H9 (cell line): ENCODE data around the gene APOL4. TPM values are rescaled to one million over a fixed set of nuclear protein-coding genes. Genes with fewer than 3 reads are reported as not detected.

ENCODE experiments used
- DNase-seq: peaks from one replicate; pipeline ENCODE4 v3.0.0-alpha.2; 2017
- H2AFZ ChIP-seq: one replicate; pipeline ENCODE4 v1.6.1; 2013; ENCODE audit warnings: mild to moderate bottlenecking, low read length, control low read depth, moderate library complexity
- H2AK5ac ChIP-seq: 2 replicates; pipeline ENCODE4 v1.6.1; 2013; ENCODE audit warnings: low read length, control low read depth, mixed read lengths; ENCODE audit not compliant: insufficient read length
- H2BK120ac ChIP-seq: one replicate; pipeline ENCODE4 v1.6.1; 2013; ENCODE audit warnings: low read depth, mild to moderate bottlenecking, low read length, control low read depth, inconsistent platforms; ENCODE audit not compliant: poor library complexity, severe bottlenecking
- H2BK12ac ChIP-seq: 2 replicates; pipeline ENCODE4 v1.6.1; 2013; ENCODE audit warnings: low read length, control low read depth, mixed read lengths, low read depth; ENCODE audit not compliant: insufficient read length
- H2BK15ac ChIP-seq: 2 replicates; pipeline ENCODE4 v1.6.1; 2013; ENCODE audit warnings: low read depth, low read length, control low read depth
- H2BK20ac ChIP-seq: one replicate; pipeline ENCODE4 v1.6.1; 2013; ENCODE audit warnings: low read depth, mild to moderate bottlenecking, low read length, control low read depth, inconsistent platforms; ENCODE audit not compliant: poor library complexity, severe bottlenecking
- H2BK5ac ChIP-seq: 2 replicates; pipeline ENCODE4 v1.6.1; 2013; ENCODE audit warnings: low read length, control low read depth, mixed read lengths; ENCODE audit not compliant: insufficient read length
- H3K14ac ChIP-seq: 2 replicates; pipeline ENCODE4 v1.6.1; 2013; ENCODE audit warnings: low read length, control low read depth; ENCODE audit not compliant: insufficient read depth
- H3K18ac ChIP-seq: 2 replicates; pipeline ENCODE4 v1.6.1; 2013; ENCODE audit warnings: low read depth, mild to moderate bottlenecking, mixed read lengths, low read length, control low read depth; ENCODE audit not compliant: insufficient read length
- H3K23ac ChIP-seq: 2 replicates; pipeline ENCODE4 v1.6.1; 2013; ENCODE audit warnings: low read length, control low read depth, mixed read lengths, low read depth; ENCODE audit not compliant: insufficient read length
- H3K23me2 ChIP-seq: 2 replicates; pipeline ENCODE4 v1.6.1; 2013; ENCODE audit warnings: low read depth, mild to moderate bottlenecking, mixed read lengths, low read length, control low read depth; ENCODE audit not compliant: insufficient read length, poor library complexity, severe bottlenecking
- H3K27ac ChIP-seq: 2 replicates; pipeline ENCODE4 v1.5.1; 2013; ENCODE audit warnings: low read length, control low read depth, mixed read lengths, low read depth; ENCODE audit not compliant: insufficient read length
- H3K27me3 ChIP-seq: 2 replicates; pipeline ENCODE4 v1.6.1; 2013; ENCODE audit warnings: low read length, control low read depth, inconsistent platforms; ENCODE audit not compliant: insufficient read depth
- H3K4ac ChIP-seq: 2 replicates; pipeline ENCODE4 v1.6.1; 2013; ENCODE audit warnings: low read depth, mild to moderate bottlenecking, control low read depth, inconsistent platforms, low read length, moderate library complexity
- H3K4me1 ChIP-seq: 2 replicates; pipeline ENCODE4 v1.6.1; 2013; ENCODE audit warnings: low read length, control low read depth, inconsistent platforms; ENCODE audit not compliant: insufficient read depth
- H3K4me2 ChIP-seq: 2 replicates; pipeline ENCODE4 v1.6.1; 2013; ENCODE audit warnings: low read length, control low read depth, mixed read lengths; ENCODE audit not compliant: insufficient read length, insufficient read depth
- H3K56ac ChIP-seq: 2 replicates; pipeline ENCODE4 v1.6.1; 2013; ENCODE audit warnings: low read depth, mild to moderate bottlenecking, mixed read lengths, low read length, control low read depth; ENCODE audit not compliant: insufficient read length
- H3K79me1 ChIP-seq: 2 replicates; pipeline ENCODE4 v1.6.1; 2013; ENCODE audit warnings: low read depth, mild to moderate bottlenecking, moderate library complexity, low read length, control low read depth, inconsistent platforms; ENCODE audit not compliant: insufficient read depth, poor library complexity, severe bottlenecking
- H3K79me2 ChIP-seq: 2 replicates; pipeline ENCODE4 v1.6.1; 2013; ENCODE audit warnings: low read length, control low read depth, inconsistent platforms; ENCODE audit not compliant: insufficient read depth
- H3K9ac ChIP-seq: 2 replicates; pipeline ENCODE4 v1.6.1; 2013; ENCODE audit warnings: low read length, control low read depth, mixed read lengths; ENCODE audit not compliant: insufficient read length; ENCODE audit errors: extremely low read depth
- H3K9me3 ChIP-seq: one replicate; pipeline ENCODE4 v1.6.1; 2013; ENCODE audit warnings: low read depth, low read length, inconsistent platforms; ENCODE audit not compliant: control insufficient read depth
- H3T11ph ChIP-seq: one replicate; pipeline ENCODE4 v1.6.1; 2013; ENCODE audit warnings: mild to moderate bottlenecking, low read length, control low read depth, inconsistent platforms
- H4K20me1 ChIP-seq: one replicate; pipeline ENCODE4 v1.6.1; 2013; ENCODE audit not compliant: control insufficient read depth, insufficient read length, insufficient read depth
- H4K5ac ChIP-seq: 2 replicates; pipeline ENCODE4 v1.6.1; 2013; ENCODE audit warnings: low read depth, mild to moderate bottlenecking, mixed read lengths, low read length, control low read depth; ENCODE audit not compliant: insufficient read length
- H4K8ac ChIP-seq: replicated peaks from 2 replicates; pipeline ENCODE4 v1.6.1; 2013; ENCODE audit warnings: low read length, control low read depth, mixed read lengths, low read depth; ENCODE audit not compliant: insufficient read length
- H4K91ac ChIP-seq: 2 replicates; pipeline ENCODE4 v1.6.1; 2013; ENCODE audit warnings: low read depth, mild to moderate bottlenecking, moderate library complexity, mixed read lengths, low read length, control low read depth; ENCODE audit not compliant: insufficient read length
- H3K27ac Mint-ChIP-seq, 3 experiments: 2 replicates in 2 of 3; 3 replicates in 1 of 3; pipeline ENCODE4 v1.8.0; 2020 to 2021; ENCODE audit warnings: mixed read lengths in 3 of 3, mild to moderate bottlenecking in 1 of 3, moderate library complexity in 1 of 3
- H3K27me3 Mint-ChIP-seq: 2 replicates; pipeline ENCODE4 v1.8.0; 2021; ENCODE audit warnings: low read depth, mild to moderate bottlenecking, moderate library complexity, mixed read lengths
- H3K36me3 Mint-ChIP-seq, 3 experiments: 2 replicates in 2 of 3; 3 replicates in 1 of 3; pipeline ENCODE4 v1.8.0; 2020 to 2021; ENCODE audit warnings: low read depth in 3 of 3, mixed read lengths in 3 of 3; ENCODE audit not compliant: insufficient read depth in 1 of 3
- H3K4me1 Mint-ChIP-seq, 2 experiments: 2 replicates each; pipeline ENCODE4 v1.8.0; 2020; ENCODE audit warnings: mixed read lengths in 2 of 2
- H3K4me3 Mint-ChIP-seq, 2 experiments: 2 replicates in 1 of 2; 3 replicates in 1 of 2; pipeline ENCODE4 v1.8.0; 2020 to 2021; ENCODE audit warnings: mild to moderate bottlenecking in 2 of 2, mixed read lengths in 2 of 2, moderate library complexity in 1 of 2
- H3K9me3 Mint-ChIP-seq, 2 experiments: 2 replicates in 1 of 2; 3 replicates in 1 of 2; pipeline ENCODE4 v1.8.0; 2020; ENCODE audit warnings: mild to moderate bottlenecking in 2 of 2, mixed read lengths in 2 of 2, moderate library complexity in 1 of 2
- WGBS: extraction: QIAGEN DNeasy Blood & Tissue Kit; methylation state at CpG from one replicate; pipeline ENCODE4 v1.1.7; 2013; ENCODE audit warnings: missing lambda C conversion rate, low lambda C conversion rate, mixed read lengths; ENCODE audit not compliant: insufficient read length; ENCODE audit errors: extremely low coverage; 5-methylcytosine and 5-hydroxymethylcytosine counted together
- total RNA-seq: library from RNA; stranded (reverse); gene quantifications from 2 replicates; pipeline ENCODE4 v1.2.1, GENCODE V29; 2021
- TF ChIP-seq, protein P1 (sequence below): fragments of 200-600 bp; sonication (generic); conservative IDR thresholded peaks from 3 replicates; pipeline ENCODE4 v1.8.0; 2021; ENCODE audit warnings: antibody characterized with exemption, mild to moderate bottlenecking

Gene APOL4
- total RNA-seq, 1 experiment from 2014 or later = not detected

DNA sequence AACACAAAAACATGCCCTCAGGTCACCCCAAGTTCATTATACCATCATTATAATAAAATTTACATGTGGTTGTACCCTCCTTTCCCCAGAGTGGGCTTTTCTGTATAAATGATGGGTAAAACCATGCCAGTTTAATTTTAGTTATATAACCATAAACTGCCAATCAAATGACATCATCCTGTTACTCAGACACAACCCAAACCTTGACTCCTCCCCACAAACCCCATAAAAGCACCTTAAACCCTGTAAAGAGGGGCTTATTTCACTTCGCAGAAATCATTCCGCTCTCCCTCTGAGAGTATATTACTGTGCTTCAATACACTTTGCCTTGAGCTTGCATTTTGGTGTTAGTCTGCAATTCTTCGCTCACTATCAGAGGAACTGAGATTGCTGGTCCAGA is 35.5 kb downstream of the APOL4 start:
- no peak overlapping the region for H2AK5ac ChIP-seq
- H2BK12ac ChIP-seq = no peak overlapping the region
- no CpG with 5 or more reads among the region's 3 CpGs for WGBS
- H3K9me3 ChIP-seq = no peaks in the 10 kb centered on the region
- Mint-ChIP-seq H3K9me3 (peaks cover 4 to 11% of the 10 kb centered on the region in 2 experiments), H3K4me3 (no peak overlapping the region), H3K27ac (peak overlapping the region in 1 of 3 experiments; percentile 9; a peak in 1 of 7 replicates), H3K4me1 (peaks cover 10 to 15% of the 10 kb centered on the region in 2 experiments), H3K36me3 (peaks cover 4 to 7% (median 5%) of the 10 kb centered on the region in 3 experiments; a peak in 5 of 7 replicates), H3K27me3 (peaks cover 5% of the 10 kb centered on the region; the same call in 1 of the 2 replicates)
- no peak overlapping the region for H4K5ac ChIP-seq
- TF ChIP-seq, protein P1, sequence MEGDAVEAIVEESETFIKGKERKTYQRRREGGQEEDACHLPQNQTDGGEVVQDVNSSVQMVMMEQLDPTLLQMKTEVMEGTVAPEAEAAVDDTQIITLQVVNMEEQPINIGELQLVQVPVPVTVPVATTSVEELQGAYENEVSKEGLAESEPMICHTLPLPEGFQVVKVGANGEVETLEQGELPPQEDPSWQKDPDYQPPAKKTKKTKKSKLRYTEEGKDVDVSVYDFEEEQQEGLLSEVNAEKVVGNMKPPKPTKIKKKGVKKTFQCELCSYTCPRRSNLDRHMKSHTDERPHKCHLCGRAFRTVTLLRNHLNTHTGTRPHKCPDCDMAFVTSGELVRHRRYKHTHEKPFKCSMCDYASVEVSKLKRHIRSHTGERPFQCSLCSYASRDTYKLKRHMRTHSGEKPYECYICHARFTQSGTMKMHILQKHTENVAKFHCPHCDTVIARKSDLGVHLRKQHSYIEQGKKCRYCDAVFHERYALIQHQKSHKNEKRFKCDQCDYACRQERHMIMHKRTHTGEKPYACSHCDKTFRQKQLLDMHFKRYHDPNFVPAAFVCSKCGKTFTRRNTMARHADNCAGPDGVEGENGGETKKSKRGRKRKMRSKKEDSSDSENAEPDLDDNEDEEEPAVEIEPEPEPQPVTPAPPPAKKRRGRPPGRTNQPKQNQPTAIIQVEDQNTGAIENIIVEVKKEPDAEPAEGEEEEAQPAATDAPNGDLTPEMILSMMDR = no peak
- H2AFZ ChIP-seq = no peak overlapping the region
- H3K56ac ChIP-seq = no peak overlapping the region
- no peaks in the 10 kb centered on the region for H3K23me2 ChIP-seq
- H3K14ac ChIP-seq = no peak overlapping the region
- no peak overlapping the region for H4K8ac ChIP-seq
- no peak overlapping the region for H3T11ph ChIP-seq
- H3K27me3 ChIP-seq = no peaks in the 10 kb centered on the region
- no peak for DNase-seq
- no peak overlapping the region for H2BK120ac ChIP-seq
- no peak overlapping the region for H2BK20ac ChIP-seq
- no peak overlapping the region for H2BK5ac ChIP-seq
- H3K4ac ChIP-seq = no peak overlapping the region
- H3K18ac ChIP-seq = no peak overlapping the region
- H3K79me1 ChIP-seq = no peaks in the 10 kb centered on the region
- H3K79me2 ChIP-seq = no peaks in the 10 kb centered on the region
- H3K23ac ChIP-seq = no peak overlapping the region
- H4K20me1 ChIP-seq = no peaks in the 10 kb centered on the region
- H3K4me2 ChIP-seq = no peak overlapping the region
- H2BK15ac ChIP-seq = no peak overlapping the region
- H3K9ac ChIP-seq = no peak overlapping the region
- no peaks in the 10 kb centered on the region for H3K4me1 ChIP-seq
- no peak overlapping the region for H3K27ac ChIP-seq
- H4K91ac ChIP-seq = no peak overlapping the region
